HG03025 (cell line): ENCODE results near the gene RRAS.

ENCODE experiments used
- ATAC-seq: cut with Tn5 transposase; IDR thresholded peaks from one replicate; pipeline ENCODE4 v1.9.1; 2021; ENCODE audit warnings: mild to moderate bottlenecking, moderate library complexity; ENCODE audit not compliant: unreplicated experiment, low FRiP score

Gene RRAS

DNA sequence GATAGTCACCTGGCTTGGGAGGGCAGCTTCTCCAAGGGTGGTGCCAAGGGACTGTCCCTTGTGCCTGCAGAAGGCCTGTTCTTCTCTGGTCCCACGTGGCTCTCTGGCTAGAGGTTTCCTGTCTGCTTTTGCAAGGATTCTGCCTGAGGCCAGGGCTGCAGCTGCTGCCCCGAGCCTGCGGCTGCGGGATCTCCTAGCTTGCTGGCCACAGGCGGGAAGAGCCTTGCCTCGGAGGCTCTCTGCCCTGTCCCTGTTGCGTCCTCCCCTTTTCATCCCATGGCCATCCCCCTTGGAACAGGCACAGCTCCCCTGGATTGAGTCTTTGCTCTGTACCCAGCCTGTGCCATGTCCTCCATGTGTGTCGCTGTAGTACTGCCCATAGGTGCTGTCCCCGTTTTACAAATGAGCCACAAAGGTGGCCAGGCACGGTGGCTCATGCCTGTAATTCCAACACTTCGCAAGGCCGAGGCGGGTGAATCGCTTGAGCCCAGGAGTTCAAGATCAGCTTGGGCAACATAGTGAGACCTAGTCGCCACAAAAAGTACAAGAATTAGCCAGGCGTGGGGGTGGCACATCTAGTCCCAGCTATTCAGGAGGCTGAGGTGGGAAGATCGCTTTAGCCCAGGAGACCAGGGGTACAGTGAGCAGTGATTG, 16.6 kb upstream of the RRAS start:
- ATAC-seq = no peak

DNA sequence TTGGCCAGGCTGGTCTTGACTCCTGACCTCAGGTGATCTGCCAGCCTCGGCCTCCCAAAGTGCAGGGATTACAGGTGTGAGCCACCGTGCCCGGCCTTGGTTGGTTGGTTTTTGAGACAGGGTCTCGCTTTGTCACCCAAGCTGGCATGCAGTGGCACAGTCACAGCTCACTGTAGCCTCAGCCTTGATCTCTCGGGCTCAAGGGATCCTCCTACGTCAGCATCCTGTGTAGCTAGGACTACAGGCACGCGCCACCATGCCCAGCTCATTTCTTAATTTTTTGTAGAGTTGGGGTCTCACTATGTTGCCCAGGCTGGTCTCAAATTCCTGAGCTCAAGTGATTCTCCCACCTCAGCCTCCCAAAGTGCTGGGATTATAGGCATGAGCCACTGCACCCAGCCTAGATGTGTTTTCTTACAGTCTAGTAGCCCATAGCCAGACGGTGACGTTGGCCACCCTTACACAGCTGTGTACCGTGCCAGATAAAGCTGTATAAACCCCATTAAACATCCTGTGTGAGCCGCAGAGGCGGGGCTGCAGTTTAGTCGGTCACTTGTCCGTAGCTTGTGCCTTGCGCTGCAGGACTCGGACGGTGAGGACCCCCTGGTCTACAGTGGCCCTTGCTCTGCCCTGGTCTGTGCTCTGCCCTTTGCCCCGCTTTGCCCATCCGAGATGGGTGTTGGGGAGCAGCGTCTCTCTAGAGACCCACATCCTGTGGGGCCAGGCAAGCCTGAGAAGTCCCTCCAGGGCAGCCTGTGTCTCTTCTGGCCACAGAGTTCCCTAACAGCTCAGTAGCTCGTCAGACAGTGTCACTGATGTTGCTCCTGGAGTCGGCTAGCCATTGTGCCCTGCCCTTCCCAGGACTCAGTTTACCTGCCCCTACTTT, 15.9 kb upstream of the RRAS start:
- ATAC-seq = no peak

DNA sequence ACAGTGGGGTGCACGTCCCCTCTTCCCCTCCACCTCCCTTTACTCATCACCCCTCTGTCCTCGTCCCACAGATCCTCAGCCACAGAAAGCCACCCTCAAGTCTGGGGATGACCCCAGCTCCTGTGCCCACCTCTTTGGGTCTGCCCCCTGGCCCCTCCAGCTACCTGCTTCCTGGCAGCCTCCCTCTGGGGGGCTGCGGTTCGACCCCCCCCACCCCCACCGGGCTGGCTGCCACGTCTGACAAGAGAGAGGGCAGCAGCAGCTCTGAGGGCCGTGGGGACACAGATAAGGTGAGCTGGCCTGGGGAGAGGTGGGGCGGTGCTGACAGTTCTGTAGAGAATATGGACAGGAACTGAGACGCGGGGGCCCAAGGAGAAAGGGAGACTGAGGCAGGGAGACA, 14.6 kb upstream of the RRAS start:
- no peak for ATAC-seq

DNA sequence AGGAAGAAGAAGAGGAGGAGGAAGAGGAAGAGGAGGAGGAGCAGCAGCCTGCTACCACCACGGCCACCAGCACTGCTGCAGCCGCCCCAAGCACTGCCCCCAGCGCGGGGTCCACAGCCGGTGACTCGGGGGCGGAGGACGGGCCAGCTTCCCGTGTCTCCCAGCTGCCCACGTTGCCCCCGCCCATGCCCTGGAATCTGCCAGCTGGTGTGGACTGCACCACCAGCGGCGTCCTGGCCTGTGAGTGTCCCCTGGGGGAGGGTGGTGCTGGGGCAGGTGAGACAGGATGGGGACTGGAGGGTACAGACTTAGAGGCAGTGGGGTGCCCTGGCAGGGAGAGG, 13.5 kb upstream of the RRAS start:
- no peak for ATAC-seq

DNA sequence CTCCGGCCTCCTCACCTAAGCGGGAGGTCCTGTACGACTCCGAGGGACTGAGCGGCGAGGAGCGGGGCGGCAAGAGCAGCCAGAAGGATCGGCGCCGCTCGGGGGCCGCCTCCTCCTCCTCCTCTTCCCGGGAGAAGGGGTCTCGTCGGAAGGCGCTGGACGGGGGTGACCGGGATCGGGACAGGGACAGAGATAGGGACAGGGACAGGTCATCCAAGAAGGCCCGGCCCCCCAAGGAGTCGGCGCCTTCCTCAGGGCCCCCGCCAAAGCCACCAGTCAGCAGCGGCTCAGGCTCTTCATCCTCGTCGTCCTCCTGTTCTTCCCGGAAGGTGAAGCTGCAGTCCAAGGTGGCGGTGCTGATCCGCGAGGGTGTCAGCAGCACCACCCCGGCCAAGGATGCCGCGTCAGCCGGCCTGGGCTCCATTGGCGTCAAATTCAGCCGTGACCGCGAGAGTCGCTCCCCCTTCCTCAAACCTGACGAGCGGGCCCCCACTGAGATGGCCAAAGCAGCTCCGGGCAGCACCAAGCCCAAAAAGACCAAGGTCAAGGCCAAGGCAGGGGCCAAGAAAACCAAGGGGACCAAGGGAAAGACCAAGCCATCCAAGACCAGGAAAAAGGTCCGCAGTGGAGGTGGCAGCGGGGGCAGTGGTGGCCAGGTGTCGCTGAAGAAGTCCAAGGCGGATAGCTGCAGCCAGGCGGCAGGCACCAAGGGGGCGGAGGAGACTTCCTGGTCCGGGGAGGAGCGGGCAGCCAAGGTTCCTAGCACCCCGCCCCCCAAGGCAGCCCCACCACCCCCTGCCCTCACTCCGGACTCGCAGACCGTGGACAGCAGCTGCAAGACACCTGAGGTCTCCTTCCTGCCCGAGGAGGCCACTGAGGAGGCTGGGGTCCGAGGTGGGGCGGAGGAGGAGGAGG, 12.9 kb upstream of the RRAS start:
- no peak for ATAC-seq

DNA sequence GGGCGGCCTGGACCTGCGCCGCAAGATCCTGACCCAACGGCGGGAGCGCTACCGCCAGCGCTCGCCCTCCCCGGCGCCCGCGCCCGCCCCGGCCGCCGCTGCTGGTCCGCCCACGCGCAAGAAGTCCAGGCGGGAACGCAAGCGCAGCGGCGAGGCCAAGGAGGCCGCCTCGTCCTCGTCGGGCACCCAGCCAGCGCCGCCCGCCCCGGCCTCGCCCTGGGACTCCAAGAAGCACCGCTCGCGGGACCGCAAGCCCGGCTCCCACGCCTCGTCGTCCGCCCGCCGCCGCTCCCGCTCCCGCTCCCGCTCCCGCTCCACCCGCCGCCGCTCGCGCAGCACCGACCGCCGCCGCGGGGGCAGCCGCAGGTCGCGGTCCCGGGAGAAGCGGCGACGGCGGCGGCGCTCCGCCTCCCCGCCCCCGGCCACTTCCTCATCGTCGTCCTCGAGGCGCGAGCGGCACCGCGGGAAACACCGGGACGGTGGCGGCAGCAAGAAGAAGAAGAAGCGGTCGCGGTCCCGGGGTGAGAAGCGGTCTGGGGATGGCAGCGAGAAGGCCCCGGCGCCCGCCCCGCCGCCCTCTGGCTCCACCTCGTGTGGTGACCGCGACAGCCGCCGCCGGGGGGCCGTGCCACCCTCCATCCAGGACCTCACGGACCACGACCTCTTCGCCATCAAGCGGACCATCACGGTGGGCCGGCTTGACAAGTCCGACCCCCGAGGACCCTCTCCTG, 12.0 kb upstream of the RRAS start:
- no peak for ATAC-seq

DNA sequence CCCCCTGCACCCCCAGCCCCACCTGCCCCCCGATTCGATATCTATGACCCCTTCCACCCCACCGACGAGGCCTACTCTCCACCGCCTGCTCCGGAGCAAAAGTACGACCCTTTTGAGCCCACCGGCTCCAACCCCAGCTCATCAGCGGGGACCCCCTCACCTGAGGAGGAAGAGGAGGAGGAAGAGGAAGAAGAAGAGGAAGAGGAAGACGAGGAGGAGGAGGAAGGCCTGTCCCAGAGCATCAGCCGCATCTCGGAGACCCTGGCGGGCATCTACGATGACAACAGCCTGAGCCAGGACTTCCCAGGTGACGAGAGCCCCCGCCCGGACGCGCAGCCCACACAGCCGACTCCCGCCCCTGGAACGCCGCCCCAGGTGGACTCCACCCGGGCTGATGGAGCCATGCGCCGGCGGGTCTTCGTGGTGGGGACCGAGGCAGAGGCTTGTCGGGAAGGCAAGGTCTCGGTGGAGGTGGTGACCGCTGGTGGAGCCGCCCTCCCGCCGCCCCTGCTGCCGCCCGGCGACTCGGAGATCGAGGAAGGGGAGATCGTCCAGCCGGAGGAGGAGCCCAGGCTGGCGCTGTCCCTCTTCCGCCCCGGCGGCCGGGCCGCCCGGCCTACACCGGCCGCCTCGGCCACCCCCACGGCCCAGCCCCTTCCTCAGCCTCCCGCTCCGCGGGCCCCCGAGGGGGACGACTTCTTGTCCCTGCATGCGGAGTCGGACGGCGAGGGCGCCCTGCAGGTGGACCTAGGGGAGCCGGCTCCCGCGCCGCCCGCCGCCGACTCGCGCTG, 11.3 kb upstream of the RRAS start:
- no peak for ATAC-seq

DNA sequence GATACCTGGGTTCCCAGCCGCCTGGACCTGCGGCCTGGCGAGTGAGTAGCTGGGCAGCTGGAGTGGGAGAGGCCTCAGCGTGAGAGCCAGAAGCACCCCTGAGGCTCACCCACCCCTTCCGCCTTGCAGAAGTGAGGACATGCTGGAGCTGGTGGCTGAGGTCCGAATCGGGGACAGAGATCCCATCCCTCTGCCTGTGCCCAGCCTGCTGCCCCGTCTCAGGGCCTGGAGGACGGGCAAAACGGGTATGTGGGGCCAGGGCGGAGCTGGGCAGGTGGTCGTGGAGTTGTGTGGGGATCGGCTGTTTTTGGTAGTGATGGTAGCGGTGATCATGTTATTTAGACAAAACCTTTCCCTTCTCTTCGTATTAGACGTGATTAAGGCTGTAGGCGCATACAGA, 6.6 kb upstream of the RRAS start:
- no peak for ATAC-seq

DNA sequence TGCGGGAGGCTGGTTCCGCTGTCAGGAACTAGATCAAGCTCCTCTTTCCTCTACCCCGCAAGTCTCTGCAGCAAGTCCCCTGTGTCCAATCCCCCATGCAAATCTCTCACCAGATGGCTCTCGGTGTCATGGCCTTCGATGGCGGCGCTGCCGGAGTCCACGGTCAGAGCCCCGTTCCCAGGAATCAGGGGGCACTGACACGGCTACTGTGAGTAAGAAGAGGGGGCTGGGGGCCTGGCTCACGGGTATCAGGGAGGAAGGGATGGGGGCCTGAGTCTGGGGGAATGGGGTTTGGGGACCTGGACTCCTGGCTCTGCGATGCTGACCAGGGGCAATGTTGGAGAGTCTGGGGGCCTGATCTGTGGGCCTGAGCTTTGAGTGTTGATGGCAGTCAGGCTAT, 6.1 kb upstream of the RRAS start:
- ATAC-seq = no peak

DNA sequence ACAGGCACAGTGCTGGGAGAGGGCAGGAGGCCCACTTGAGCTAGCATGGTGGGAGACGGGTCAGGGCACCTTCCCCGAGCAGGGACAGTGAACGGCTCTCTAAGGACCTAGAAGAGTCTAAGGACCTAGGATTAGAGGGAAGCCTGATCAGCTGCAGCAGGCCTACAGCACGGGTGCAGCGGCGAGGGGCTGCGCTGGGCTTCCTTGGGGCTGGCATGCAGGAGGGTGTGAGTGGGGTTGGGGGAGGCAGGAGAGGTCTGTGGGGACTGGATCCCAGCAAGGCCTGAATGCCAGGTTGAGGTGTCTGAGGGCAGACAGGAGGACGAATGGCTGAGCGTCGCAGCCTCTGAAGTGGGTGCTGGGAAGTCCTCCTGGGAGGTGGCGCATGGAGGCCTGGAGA, 5.6 kb upstream of the RRAS start:
- no peak for ATAC-seq

DNA sequence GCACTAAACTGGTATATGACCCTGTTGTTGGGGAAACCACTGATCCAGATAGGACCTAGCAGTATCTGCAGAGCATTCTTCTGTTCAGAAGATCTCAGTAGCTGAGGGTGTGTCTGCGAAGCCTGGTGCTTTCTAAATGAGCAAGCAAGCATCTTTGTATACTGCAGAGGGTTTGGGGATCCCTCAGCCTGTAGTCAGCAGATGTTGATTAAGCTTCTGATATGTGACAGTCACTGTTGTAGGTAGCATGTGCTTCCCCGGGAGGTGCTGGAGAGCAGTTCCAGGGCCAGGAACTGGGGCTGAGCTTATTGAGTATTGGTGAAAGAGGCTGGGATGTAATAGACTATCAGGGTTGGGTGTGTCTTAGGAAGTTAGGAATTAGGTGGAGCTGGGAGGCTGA, 3.5 kb upstream of the RRAS start:
- no peak for ATAC-seq

DNA sequence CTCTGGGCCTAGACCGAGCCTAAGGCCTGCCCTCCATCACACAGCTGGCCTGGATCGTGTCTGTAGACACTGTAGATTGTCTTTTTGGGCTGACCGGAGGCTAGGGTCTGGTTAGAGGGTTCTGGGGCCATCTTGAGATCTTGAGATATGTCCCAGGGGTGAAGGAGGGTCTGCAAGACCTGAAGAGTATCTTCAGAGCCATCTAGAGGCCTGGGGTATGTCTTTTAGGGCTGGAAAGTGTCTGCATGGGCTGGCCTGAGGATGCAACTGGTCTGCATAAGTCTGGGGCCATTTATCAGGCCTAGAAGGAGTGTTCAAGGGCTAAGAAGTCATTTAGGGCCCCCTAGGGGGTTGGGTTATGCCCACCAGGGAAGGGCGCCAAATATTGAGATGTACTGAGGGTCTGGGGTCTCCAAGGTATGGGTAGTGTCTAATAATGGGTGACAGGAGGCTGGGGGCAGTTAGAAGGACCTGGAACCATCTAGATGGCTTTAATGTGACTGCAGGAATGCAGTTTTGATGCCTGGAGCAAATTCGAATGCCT, 2.6 kb upstream of the RRAS start:
- no peak for ATAC-seq

DNA sequence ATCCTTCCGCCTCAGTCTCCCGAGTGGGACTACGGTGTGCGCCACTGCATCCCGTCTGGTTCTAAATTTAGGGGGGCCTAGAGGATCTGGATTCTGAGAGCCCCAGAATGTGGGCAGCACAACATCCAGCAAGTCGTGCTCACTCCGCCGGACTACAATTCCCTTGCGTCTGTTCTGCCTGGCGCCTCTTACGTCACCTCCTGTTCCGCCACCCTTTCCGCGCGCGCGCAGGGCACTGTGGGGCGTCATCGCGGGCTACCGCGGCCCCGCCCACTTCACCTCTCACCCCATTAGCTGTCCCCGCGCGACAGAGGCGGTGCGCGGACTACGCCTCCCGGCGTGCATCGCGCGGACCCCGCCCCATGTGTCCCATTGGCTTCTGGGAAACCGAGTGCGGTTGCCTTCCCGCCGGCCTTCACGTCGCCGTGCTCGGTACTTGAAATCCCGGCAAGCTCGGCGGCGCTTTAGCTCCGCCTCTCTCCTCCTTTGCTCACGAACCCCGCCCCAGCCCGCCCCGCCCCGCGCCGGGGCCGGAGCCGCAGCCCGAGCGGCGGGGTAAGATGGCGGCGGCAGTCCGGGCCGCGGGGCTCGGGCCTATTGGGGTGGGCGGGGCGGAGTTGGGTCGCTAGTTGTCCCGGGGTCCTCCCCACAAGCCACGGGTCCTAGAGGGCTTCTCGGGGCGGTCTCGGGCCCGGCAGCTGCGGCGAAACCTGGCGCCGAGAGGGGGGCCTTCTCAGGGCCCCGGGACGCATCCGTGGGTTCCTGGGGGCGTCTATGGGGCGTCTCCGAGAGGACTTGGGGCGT, 1.9 kb upstream of the RRAS start, which contains the start of gene SCAF1:
Gene SCAF1, plus strand, starts transcription at position 522 of the 804 bp plus-strand sequence. CDS start 2,818 bp downstream, outside the sequence.
- ATAC-seq = peak; percentile 64

DNA sequence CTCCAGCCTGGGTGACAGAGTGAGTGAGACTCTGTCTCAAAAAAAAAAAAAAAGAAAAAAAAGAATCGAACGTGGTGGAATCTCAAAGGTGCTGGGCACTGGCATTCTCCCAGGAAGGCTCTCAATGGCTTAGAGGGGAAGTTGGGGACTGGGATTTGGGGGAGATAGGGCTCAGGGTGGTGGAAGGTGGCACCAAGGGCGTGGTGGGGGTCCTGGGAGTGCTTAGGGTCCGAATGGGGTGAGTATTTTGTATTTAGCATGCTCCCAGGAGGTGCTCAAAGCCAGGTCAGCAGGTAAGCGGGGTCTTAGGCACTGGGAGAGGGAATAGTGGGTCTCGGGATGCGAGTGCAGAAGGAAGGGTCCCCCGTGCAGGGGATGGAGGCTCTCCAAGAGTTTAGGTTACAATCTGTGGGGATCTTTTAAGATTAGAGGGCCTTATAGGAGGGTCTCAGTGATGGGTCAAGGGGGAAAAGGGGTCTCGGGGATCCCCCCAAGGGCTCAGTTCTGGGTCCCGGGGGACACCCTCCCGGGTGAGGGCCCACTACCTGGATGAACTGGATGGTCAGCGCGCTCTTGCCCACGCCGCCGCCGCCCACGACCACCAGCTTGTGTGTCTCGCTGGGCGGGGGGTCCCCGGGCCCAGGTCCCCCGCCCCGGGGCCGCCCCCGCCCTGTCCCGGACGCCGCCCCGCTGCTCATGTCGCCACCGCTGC, 386 bp downstream of the RRAS start:
- ATAC-seq = no peak

DNA sequence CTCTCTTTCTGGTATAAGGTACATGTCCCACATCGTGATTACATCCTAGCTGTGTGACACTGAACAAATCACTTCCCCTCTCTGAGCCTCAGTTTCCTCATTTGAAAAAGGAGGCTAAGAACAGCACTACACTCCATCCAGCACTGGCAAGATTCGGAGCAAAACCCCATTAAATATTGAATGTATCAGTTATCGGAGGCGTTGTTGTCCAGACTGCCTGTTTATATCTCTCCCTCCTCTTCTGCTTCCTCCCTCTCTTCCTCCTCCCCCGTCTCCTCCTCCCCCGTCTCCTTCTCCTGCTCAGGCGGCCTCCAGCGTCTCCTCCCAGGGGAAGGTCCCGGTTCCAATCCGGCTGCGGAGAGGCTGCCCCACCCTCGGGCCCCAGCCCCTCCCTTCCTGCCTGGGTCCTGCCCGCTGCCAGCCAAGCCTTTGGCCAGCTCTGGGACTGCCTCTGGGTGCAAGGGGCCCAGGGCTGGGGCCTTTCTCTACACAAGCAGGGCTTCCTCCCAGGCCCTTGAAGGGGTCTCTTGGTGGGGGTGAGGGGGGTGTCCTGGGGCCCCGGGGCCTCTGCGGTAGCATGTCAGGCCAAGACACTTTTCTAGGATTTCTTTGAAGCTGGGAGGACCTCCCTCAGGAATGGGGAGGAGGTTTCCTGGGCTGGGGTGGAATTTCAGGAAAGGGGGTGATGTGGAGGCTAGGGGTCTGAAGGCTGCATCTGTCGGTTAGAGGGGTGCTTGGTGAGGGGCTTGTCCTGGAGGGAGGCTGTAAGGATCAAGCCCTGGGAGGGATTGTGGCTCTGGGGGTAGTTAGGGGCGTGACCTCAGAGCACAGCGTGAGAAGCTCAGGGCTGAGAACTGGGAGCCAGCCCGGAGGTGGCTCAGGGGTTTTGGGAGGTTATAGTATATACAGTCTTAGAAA, 1.9 kb downstream of the RRAS start:
- no peak for ATAC-seq

DNA sequence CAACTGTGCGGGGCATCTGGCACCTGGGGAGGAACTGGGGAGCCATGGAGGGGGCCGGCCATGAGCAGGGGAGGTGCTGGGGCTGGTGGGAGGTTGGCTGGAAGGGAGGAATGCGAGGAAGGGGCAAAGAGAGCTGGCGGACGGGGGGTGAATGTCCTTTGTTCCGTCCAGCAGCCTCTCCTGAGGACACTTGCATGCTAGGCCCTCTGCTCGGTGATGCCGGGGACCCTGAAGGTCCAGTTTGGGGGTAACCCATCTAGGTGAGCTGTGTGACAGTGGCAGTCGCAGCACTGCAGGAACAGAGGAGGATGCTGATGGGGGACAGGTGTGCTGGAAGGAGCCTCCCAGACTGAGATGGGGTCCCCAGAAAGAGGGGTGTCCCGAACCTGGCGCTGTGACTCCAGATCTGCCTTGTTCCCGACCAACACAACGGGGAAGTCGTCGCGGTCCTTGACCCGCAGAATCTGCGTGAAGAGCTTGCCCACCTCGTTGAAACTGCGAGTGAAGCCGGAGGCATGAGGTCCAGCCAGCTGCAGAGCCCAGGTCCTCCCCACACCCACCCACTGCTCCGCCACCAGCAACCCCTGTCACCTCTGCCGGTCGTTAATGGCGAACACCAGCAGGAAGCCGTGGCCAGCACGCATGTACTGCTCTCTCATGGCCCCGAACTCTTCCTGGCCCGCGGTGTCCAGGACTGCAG, 3.6 kb downstream of the RRAS start:
- no peak for ATAC-seq
